Stimulated activated naive CD8-positive, alpha-beta T cell treated with anti-CD3 and anti-CD28 coated beads, Interleukin-15, Interleukin-2, amounts not matched to agents 100 ng/mL and 50 ng/mL, for 24 hours (primary cell): ENCODE data around the gene RSBN1.
"Not testable (repeated sequence)": the region's sequence is repeated elsewhere in the genome, so short reads cannot be mapped to it uniquely, and the experiment has no call there.

ENCODE experiments used
- H3K27ac Mint-ChIP-seq: one replicate; pipeline ENCODE4 v1.8.0; 2021; ENCODE audit warnings: mild to moderate bottlenecking, mixed read lengths
- H3K27me3 Mint-ChIP-seq: one replicate; pipeline ENCODE4 v1.8.0; 2021; ENCODE audit warnings: mixed read lengths
- H3K36me3 Mint-ChIP-seq: one replicate; pipeline ENCODE4 v1.8.0; 2021; ENCODE audit warnings: low read depth, mixed read lengths
- H3K4me1 Mint-ChIP-seq: one replicate; pipeline ENCODE4 v1.8.0; 2021; ENCODE audit warnings: low read depth, mixed read lengths
- H3K4me3 Mint-ChIP-seq: one replicate; pipeline ENCODE4 v1.8.0; 2021; ENCODE audit warnings: mild to moderate bottlenecking, mixed read lengths
- H3K9me3 Mint-ChIP-seq: one replicate; pipeline ENCODE4 v1.8.0; 2021; ENCODE audit warnings: mixed read lengths

The RSBN1 gene

DNA sequence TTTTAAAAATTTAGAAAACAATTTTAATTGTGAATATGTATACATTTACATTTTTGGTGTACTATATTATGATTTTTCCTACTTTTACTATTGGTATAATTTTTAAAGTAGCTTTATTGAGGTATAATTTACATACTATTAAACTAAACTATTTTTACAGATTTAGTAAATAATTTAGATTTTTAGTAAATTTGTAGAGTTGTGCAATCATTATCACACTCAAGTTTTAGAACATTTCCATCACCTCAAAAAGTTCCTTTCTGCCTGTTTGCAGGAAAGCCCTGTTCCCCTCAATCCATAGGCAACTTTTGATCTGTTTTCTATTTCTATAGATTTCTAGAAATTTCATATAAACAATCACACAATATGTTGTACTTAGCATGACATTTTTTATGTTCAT lies 61.2 kb downstream of the RSBN1 start:
- Mint-ChIP-seq H3K4me3 (no peak overlapping the region), H3K9me3 (no peaks in the 10 kb centered on the region), H3K36me3 (peaks cover 16% of the 10 kb centered on the region), H3K27ac (no peak overlapping the region), H3K27me3 (no peaks in the 10 kb centered on the region), H3K4me1 (peaks cover 14% of the 10 kb centered on the region)

DNA sequence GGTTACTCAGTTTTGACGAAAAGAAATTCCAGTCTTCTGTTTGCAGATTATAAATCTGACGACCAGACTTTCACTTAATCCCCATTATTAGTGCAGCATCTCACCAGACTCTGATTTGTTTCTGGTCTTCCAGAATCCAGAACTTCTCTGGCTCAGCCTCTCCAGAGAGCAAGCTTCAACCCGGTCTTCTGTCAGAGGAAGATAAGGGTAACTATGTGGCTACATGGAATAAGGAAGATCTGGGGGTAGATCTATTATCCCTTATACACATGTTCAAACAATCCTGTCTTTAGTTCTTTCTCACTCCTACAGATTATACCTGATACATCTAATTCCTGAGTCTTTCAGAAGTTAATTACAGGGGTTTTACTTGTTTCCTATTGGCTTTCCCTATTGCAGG lies 62.9 kb downstream of the RSBN1 start:
- Mint-ChIP-seq H3K27ac (no peak overlapping the region), H3K4me1 (peaks cover 7% of the 10 kb centered on the region), H3K4me3 (no peak overlapping the region), H3K36me3 (peaks cover 7% of the 10 kb centered on the region), H3K9me3 (no peaks in the 10 kb centered on the region), H3K27me3 (no peaks in the 10 kb centered on the region)

DNA sequence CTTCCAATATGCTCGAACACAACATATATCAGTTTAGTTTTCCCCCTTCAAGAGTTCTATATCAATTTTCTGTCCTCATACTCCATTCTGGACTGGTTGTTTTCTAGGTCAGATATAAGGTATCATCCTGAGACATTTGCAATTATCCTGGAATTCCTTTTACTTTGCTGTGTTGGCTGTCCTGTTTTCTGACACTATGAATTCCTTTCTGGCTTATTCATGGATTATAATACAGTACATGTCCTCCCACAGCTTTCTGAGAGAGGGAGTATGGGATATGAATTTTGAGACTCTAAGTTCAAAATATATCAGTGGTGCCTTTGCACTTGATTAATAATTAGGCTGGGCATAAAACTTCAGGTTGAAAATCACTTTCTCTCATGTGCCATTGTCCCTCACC lies 64.9 kb downstream of the RSBN1 start:
- Mint-ChIP-seq H3K9me3 (no peaks in the 10 kb centered on the region), H3K36me3 (no peaks in the 10 kb centered on the region), H3K27me3 (no peaks in the 10 kb centered on the region), H3K27ac (no peak overlapping the region), H3K4me1 (peaks cover 7% of the 10 kb centered on the region), H3K4me3 (no peak overlapping the region)

DNA sequence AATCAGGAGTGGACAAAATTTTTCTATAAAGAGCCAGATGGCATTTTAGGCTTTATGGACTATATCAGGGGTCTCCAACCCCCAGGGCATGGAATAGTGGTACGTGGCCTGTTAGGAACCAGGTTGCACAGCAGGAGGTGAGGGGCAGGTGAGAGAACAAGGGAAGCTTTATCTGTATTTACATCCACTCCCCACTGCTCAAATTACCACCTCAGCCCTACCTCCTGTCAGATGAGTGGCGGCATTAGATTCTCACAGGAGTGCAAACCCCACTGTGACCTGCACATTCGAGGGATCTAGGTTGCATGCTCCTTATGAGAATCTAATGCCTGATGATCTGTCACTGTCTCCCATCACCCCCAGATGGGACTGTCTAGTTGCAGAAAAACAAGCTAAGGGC lies 66.9 kb downstream of the RSBN1 start:
- H3K4me1 Mint-ChIP-seq: no peaks in the 10 kb centered on the region
- H3K9me3 Mint-ChIP-seq: no peaks in the 10 kb centered on the region
- no peaks in the 10 kb centered on the region for H3K27me3 Mint-ChIP-seq
- no peak overlapping the region for H3K27ac Mint-ChIP-seq
- H3K36me3 Mint-ChIP-seq: peaks cover 7% of the 10 kb centered on the region
- no peak overlapping the region for H3K4me3 Mint-ChIP-seq

DNA sequence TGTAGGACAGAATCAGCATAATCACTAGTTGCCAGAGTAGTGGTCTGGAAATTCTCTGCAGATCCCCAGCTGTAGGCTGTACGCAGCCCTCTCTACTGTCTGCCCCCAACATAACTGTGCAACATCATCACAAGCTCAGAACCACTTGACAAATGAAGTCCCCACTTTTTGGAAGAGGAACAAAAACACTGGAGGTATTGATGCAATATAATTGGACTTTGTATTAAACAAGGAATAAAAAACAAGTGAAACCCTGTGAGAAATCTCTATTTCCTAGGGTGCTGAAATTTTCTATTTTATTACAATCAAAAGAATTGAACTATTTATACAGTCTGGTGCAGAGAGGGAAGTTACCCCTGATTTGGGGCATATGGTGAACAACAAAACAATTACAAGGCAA lies 68.2 kb downstream of the RSBN1 start:
- Mint-ChIP-seq H3K9me3 (no peaks in the 10 kb centered on the region), H3K4me3 (no peak overlapping the region), H3K4me1 (no peaks in the 10 kb centered on the region), H3K27me3 (no peaks in the 10 kb centered on the region), H3K27ac (no peak overlapping the region), H3K36me3 (peaks cover 7% of the 10 kb centered on the region)

DNA sequence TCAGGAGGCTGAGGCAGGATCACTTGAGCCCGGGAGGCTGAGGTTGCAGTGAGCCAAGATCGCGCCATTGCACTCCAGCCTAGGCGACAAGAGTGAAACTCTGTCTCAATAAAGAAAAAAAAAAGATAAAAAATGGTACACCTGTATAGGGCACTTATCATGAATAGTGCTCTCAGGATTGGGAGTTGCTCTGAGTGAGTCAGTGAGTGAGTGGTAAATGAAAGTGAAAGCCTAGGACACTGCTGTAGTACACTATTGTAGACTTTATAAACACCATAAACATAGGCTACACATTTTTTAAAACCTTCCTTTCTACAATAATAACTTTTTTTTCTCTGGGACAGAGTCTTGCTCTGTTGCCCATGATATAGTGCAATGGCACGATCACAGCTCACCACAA lies 69.8 kb downstream of the RSBN1 start:
- Mint-ChIP-seq H3K4me1 (no peaks in the 10 kb centered on the region), H3K4me3 (no peak overlapping the region), H3K36me3 (peaks cover 7% of the 10 kb centered on the region), H3K27me3 (no peaks in the 10 kb centered on the region), H3K27ac (no peak overlapping the region), H3K9me3 (no peaks in the 10 kb centered on the region)

DNA sequence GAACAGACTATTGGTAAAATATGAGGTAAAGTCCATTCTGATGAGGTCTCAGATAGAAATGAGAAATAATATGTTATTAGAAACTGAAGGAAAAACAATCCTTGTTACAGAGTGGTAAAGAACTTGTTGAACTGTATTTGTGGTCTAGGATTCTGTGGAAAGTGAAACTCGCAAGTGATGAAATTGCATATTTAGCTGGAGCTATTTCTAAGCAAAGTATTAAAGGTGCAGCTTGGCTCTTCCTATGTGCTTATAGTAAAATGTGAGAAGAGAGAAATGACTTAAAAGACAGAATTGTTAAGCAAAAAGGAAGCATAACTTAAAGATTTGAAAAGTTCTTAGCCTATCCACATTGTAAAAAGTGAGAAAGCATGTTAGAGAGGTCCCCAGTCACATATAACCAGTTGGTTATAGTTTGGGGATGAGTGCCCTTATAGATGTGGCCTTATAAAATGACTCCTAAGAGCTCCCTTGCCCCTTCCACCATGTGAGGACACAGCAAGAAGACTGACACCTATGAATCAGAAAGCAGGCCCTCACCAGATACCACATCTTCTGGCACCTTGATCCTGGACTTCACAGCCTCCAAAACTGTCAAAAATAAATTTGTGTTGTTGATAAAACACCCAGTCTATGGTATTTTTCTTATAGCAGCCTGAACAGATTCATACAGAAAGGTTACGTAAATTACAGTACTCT lies 77.8 kb downstream of the RSBN1 start:
- Mint-ChIP-seq H3K4me1 (peaks cover 7% of the 10 kb centered on the region), H3K27me3 (no peaks in the 10 kb centered on the region), H3K27ac (no peak overlapping the region), H3K4me3 (no peak overlapping the region), H3K36me3 (peaks cover 34% of the 10 kb centered on the region), H3K9me3 (no peaks in the 10 kb centered on the region)

DNA sequence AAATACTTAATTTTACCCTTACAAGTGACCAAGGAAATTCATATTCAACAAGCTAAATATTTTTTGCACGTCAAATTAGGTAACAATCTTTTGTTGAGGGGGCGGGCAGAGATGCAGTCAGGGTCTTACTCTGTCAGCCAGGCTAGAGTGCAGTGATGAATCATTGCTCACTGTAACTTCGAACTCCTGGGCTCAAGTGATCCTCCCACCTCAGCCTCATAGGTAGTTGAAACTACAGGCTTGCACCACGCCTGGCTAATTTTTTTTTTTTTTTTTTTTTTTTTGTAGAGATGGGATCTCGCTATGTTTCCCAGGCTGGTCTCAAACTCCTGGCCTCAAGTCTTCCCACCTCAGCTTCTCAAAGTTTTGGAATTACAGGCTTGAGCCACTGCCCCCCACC lies 79.5 kb downstream of the RSBN1 start:
- H3K4me3 Mint-ChIP-seq: no peak overlapping the region
- peaks cover 7% of the 10 kb centered on the region for H3K4me1 Mint-ChIP-seq
- H3K9me3 Mint-ChIP-seq: no peaks in the 10 kb centered on the region
- no peaks in the 10 kb centered on the region for H3K27me3 Mint-ChIP-seq
- H3K27ac Mint-ChIP-seq: no peak overlapping the region
- H3K36me3 Mint-ChIP-seq: peaks cover 43% of the 10 kb centered on the region

DNA sequence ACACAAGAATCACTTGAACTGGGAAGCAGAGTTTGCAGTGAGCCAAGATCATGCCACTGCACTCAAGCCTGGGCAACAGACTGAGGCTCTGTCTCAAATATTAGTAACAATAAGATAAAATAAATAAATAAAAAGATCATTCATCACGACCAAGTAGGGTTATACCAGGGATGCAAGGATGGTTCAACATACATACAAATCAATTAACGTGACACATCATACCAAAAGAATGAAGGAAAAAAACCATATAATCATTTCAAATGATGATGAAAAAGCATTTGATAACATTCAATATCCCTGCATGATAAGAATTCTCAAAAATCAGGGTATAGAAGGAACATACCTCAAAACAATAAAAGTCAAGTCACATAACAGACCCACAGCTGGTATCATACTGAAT lies 91.3 kb downstream of the RSBN1 start:
- Mint-ChIP-seq H3K27ac (no peak overlapping the region), H3K4me3 (no peak overlapping the region), H3K27me3 (no peaks in the 10 kb centered on the region), H3K9me3 (peaks cover 14% of the 10 kb centered on the region), H3K4me1 (no peaks in the 10 kb centered on the region), H3K36me3 (peaks cover 77% of the 10 kb centered on the region)

DNA sequence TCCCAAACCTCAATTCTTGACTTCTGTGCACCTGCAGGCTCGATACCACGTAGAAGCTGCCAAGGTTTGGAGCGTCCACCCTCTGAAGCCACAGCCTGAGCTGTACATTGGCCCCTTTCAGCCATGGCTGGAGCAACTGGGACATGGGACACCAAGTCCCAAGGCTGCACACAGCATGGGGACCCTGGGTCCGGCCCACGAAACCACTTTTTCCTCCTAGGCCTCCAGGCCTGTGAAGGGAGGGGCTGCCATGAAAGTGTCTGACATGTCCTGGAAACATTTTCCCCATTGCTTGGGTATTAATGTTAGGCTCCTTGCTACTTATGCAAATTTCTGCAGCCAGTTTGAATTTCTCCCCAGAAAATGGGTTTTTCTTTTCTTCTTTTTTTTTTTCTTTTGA lies 93.7 kb downstream of the RSBN1 start:
- not testable (repeated sequence) for H3K4me3 Mint-ChIP-seq, H3K27me3 Mint-ChIP-seq, H3K4me1 Mint-ChIP-seq, H3K27ac Mint-ChIP-seq
- peaks cover 14% of the 10 kb centered on the region for H3K9me3 Mint-ChIP-seq
- peaks cover 73% of the 10 kb centered on the region for H3K36me3 Mint-ChIP-seq

DNA sequence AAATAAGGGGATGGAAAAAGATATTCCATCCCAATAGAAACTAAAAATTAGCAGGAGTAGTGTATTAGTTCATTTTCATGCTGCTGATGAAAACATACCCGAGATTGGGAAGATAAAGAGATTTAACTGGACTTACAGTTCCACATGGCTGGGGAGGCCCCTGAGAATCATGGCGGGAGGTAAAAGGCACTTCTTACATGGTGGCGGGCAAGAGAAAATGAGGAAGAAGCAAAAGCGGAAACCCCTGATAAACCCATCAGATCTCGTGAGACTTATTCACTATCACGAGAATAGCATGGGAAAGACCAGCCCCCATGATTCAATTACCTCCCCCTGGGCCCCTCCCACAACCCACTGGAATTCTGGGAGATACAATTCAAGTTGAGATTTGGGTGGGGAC lies 94.8 kb downstream of the RSBN1 start:
- peaks cover 14% of the 10 kb centered on the region for H3K9me3 Mint-ChIP-seq
- not testable (repeated sequence) for H3K27ac Mint-ChIP-seq, H3K4me1 Mint-ChIP-seq, H3K27me3 Mint-ChIP-seq, H3K4me3 Mint-ChIP-seq
- H3K36me3 Mint-ChIP-seq: peaks cover 75% of the 10 kb centered on the region

DNA sequence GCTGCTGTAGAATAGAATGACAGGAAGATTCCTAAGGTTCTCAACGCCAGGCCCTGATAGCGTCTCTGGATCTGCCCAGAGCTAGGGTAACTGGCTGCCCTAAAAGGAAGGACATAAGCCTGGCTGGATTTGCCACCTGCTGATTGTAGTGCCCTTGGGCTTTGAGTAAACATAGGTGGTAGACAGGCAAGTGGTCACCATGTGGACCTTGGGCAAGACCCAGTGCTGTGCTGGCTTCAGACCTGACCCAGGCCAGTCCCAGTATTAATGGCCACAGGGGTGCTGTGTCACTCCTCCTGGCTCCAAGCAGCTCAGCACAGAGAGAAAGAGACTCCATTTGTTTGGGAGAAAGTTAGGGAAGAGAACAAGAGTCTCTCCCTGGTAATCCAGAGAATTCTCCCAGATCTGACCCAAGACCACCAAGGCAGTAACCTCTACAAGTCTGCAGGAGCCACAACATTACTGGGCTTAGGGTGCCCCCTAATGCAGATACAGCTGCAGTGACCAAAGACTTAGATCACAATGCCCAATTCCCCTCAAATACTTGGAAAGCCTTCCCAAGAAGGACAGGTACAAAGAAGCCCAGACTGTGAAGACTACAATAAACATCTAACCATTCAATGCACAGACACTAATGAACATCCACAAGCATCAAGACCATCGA lies 97.5 kb downstream of the RSBN1 start:
- Mint-ChIP-seq H3K4me3 (no peak overlapping the region), H3K36me3 (peaks cover 65% of the 10 kb centered on the region), H3K27ac (no peak overlapping the region), H3K9me3 (peaks cover 13% of the 10 kb centered on the region), H3K4me1 (no peaks in the 10 kb centered on the region), H3K27me3 (no peaks in the 10 kb centered on the region)
